ENCODE measurements around the gene KCNH5. TPM values are rescaled to one million over a fixed set of nuclear protein-coding genes. Genes with fewer than 3 reads are reported as not detected.
"Not testable (repeated sequence)": the region's sequence is repeated elsewhere in the genome, so short reads cannot be mapped to it uniquely, and the experiment has no call there.

KCNH5 gene
- total RNA-seq, 1 donor from 2014 or later = 0.44 TPM

DNA sequence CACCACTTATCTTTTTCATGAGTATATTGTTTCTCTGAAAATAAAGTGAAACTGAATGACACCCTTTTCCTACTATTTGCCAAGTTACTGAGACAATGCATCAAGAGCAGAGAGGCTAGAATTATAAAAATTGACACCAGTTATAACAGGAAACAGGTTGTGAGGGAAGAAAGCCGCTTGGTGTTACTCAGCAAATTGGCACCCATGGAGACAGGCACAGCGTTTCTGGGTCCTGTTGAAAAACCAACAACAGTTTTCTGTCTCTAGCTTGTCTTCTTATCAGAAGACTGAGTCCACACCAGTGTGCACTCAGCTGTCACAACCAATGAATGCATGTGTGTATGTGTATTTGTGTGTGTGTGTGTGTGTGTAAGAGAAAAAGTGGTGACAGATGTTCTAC lies 267.7 kb downstream of the KCNH5 start:
- H3K36me3 Mint-ChIP-seq (ENCODE audit: low read depth) = no peaks in the 10 kb centered on the region
- H3K4me1 Mint-ChIP-seq = peaks cover 7% of the 10 kb centered on the region
- H3K27me3 Mint-ChIP-seq (ENCODE audit: low read depth) = peaks cover 8% of the 10 kb centered on the region
- no peak overlapping the region for H3K4me3 Mint-ChIP-seq
- H3K9me3 Mint-ChIP-seq = peaks cover 9% of the 10 kb centered on the region
- DNase-seq (ENCODE audit: low read depth, low spot score) = no peak
- TF ChIP-seq, protein P1, sequence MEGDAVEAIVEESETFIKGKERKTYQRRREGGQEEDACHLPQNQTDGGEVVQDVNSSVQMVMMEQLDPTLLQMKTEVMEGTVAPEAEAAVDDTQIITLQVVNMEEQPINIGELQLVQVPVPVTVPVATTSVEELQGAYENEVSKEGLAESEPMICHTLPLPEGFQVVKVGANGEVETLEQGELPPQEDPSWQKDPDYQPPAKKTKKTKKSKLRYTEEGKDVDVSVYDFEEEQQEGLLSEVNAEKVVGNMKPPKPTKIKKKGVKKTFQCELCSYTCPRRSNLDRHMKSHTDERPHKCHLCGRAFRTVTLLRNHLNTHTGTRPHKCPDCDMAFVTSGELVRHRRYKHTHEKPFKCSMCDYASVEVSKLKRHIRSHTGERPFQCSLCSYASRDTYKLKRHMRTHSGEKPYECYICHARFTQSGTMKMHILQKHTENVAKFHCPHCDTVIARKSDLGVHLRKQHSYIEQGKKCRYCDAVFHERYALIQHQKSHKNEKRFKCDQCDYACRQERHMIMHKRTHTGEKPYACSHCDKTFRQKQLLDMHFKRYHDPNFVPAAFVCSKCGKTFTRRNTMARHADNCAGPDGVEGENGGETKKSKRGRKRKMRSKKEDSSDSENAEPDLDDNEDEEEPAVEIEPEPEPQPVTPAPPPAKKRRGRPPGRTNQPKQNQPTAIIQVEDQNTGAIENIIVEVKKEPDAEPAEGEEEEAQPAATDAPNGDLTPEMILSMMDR (conservative IDR thresholded peaks at IDR 0.05) = no peak
- H3K27ac Mint-ChIP-seq (ENCODE audit: unreplicated experiment) = no peak overlapping the region

DNA sequence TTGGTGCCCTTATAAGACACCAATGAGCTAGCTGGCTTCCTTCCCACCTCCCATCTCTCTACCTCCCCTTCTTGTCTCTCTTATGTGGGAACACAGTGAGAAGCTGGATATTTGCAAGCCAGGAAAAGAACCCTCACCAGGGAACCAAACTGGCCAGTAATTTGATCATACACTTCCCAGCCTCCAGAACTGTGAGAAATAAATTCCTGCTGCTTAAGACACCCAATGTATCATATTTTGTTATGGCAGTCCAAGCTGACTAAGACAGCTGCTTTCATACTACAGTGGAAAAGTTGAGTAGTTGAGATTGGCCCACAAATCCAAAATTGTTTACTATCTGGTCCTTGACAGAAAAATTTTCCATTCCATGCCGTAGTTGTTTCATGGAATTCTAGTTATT lies 269.0 kb downstream of the KCNH5 start:
- Mint-ChIP-seq H3K27ac (ENCODE audit: unreplicated experiment) (no peak overlapping the region), H3K36me3 (ENCODE audit: low read depth) (no peaks in the 10 kb centered on the region), H3K4me3 (no peak overlapping the region), H3K4me1 (peaks cover 7% of the 10 kb centered on the region), H3K27me3 (ENCODE audit: low read depth) (peaks cover 7% of the 10 kb centered on the region), H3K9me3 (peaks cover 9% of the 10 kb centered on the region)
- no peak for DNase-seq (ENCODE audit: low read depth, low spot score)
- TF ChIP-seq, protein P1 (conservative IDR thresholded peaks at IDR 0.05) = no peak

DNA sequence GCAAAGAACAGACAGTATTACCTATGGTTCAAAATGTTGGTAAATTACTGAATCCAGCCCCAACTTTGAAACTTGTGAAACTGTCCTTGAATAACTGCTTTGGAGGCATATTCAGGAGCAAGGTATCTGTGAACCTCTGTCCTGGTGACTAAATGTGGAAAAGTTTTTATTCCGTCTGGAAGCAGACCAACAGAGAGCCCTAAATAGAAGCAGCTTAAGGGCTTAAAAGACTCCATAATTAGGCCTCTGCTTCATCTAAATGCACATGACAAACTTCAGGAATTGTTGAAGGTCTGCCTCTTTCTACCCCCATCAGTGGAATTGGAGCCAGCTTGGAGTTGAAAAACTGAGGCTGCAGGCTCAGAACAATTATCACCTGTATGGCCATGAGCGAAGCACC lies 276.5 kb downstream of the KCNH5 start:
- Mint-ChIP-seq H3K27ac (ENCODE audit: unreplicated experiment) (no peak overlapping the region), H3K4me1 (no peaks in the 10 kb centered on the region), H3K36me3 (ENCODE audit: low read depth) (no peaks in the 10 kb centered on the region), H3K9me3 (no peaks in the 10 kb centered on the region), H3K27me3 (ENCODE audit: low read depth) (peaks cover 2% of the 10 kb centered on the region), H3K4me3 (no peak overlapping the region)
- DNase-seq (ENCODE audit: low read depth, low spot score) = no peak
- TF ChIP-seq, protein P1 (conservative IDR thresholded peaks at IDR 0.05) = no peak

DNA sequence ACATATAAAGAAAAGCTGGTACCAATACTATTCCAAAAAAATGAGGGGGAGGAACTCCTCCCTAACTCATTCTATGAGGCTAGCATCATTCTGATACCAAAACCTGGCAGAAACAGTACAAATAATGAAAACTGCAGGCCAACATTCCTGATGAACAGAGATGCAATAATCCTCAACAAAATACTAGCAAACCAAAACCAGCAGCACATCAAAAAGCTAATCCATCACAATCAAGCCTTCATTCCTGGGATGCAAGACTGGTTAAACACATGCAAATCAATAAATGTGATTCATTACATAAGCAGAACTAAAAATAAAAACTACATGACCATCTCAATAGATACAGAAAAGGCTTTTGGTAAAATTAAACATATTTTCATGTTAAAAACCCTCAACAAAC lies 281.3 kb downstream of the KCNH5 start:
- no peak overlapping the region for H3K4me3 Mint-ChIP-seq
- no peaks in the 10 kb centered on the region for H3K9me3 Mint-ChIP-seq
- H3K4me1 Mint-ChIP-seq = no peaks in the 10 kb centered on the region
- TF ChIP-seq, protein P1 (conservative IDR thresholded peaks at IDR 0.05) = no peak
- no peak for DNase-seq (ENCODE audit: low read depth, low spot score)
- H3K27me3 Mint-ChIP-seq (ENCODE audit: low read depth) = peaks cover 8% of the 10 kb centered on the region
- H3K27ac Mint-ChIP-seq (ENCODE audit: unreplicated experiment) = no peak overlapping the region
- H3K36me3 Mint-ChIP-seq (ENCODE audit: low read depth) = no peaks in the 10 kb centered on the region

DNA sequence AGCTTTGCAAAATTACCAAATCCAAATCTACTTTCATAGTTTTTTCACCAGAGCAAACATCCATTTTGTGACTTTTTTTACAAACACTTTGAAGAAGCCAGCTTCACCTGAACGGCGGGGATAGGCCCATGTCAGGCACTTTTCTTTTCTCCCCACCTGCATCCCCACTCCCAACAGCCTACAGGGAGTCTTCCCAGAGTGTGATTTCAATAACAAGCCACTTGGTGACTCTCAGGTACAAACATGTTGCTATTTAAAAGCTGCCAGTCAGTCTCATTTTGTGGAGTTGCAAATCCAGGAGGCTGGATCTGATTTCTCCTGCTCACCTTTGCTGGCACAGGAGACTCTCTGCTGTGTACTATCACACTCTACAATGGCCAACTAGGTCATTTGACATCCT lies 285.5 kb downstream of the KCNH5 start:
- TF ChIP-seq, protein P1 (conservative IDR thresholded peaks at IDR 0.05) = no peak
- peaks cover 14% of the 10 kb centered on the region for H3K9me3 Mint-ChIP-seq
- DNase-seq (ENCODE audit: low read depth, low spot score) = no peak
- peaks cover 7% of the 10 kb centered on the region for H3K36me3 Mint-ChIP-seq (ENCODE audit: low read depth)
- H3K27ac Mint-ChIP-seq (ENCODE audit: unreplicated experiment) = no peak overlapping the region
- no peak overlapping the region for H3K4me3 Mint-ChIP-seq
- no peaks in the 10 kb centered on the region for H3K4me1 Mint-ChIP-seq
- H3K27me3 Mint-ChIP-seq (ENCODE audit: low read depth) = peaks cover 6% of the 10 kb centered on the region

DNA sequence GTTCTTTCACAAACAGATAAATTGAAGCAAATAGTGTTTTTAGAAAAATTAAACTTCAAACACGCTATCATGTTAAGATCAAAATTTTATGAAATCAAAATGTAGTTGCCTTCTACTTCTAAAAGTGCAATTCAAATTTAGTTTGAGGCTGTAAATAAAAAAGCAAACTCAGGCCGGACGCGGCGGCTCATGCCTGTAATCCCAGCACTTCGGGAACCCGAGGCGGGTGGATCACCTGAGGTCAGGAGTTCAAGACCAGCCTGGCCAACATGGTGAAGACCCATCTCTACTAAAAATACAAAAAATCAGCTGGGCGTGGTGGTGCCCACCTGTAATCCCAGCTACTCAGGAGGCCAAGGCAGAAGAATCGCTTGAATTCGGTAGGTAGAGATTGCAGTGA lies 298.4 kb downstream of the KCNH5 start:
- not testable (repeated sequence) for H3K27ac Mint-ChIP-seq (ENCODE audit: unreplicated experiment); H3K9me3 Mint-ChIP-seq; H3K4me3 Mint-ChIP-seq; H3K4me1 Mint-ChIP-seq; H3K36me3 Mint-ChIP-seq (ENCODE audit: low read depth); H3K27me3 Mint-ChIP-seq (ENCODE audit: low read depth); DNase-seq (ENCODE audit: low read depth, low spot score)

All from neural crest cell (in vitro differentiated cells).